Measurements from ENCODE around the gene CDHR3. TPM values are rescaled to one million over a fixed set of nuclear protein-coding genes. Genes with fewer than 3 reads are reported as not detected.

The CDHR3 gene
- total RNA-seq, 1 donor from 2014 or later, result 5.4 TPM

DNA sequence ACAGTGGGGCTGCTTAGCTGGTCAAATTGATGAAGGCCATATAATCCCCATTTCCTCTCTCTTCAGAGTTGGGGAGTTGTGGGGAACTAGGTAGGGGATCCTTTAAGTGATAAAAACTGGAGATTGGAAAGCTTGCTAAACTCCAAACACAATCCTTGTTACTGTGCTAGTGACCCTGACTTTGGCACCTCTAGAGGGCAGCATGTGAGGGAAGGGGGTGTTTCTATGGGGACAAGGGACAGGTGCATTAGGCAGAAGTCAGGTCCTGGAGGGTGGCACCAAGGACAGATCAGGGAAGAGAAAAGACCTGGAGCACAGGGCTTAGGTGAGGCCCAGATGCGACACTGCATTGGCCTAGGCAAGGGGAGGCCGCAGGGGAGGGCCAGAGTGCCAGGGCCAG is 66.9 kb downstream of the CDHR3 start:
- Mint-ChIP-seq H3K9me3 (no peaks in the 10 kb centered on the region), H3K4me3 (no peak overlapping the region), H3K27me3 (ENCODE audit: low read depth) (no peaks in the 10 kb centered on the region), H3K27ac (ENCODE audit: unreplicated experiment) (no peak overlapping the region), H3K36me3 (ENCODE audit: low read depth) (no peaks in the 10 kb centered on the region), H3K4me1 (peaks cover 19% of the 10 kb centered on the region)
- TF ChIP-seq CTCF (conservative IDR thresholded peaks at IDR 0.05), result no peak
- DNase-seq (ENCODE audit: low read depth, low spot score), result no peak

GRCh38 chr7:106031300-106032035 is 68.4 kb downstream of the CDHR3 start:
- Mint-ChIP-seq H3K4me1 (peaks cover 19% of the 10 kb centered on the region), H3K36me3 (ENCODE audit: low read depth) (no peaks in the 10 kb centered on the region)

DNA sequence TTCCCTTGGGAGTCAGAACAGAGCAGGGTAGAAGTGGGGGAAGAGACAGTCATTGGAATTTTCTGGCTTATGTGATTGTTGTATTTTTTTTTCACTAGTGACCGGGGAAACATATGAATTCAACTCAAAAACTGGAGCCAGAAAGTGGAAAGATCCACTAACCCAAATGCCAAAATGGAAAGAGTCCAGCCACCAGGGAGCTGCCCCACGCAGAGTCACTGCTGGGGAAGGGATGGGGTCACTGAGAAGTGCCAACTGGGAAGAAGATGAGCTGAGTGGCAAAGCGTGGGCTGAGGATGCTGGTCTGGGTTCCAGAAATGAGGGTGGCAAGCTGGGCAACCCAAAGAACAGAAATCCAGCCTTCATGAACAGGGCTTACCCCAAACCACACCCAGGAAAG is 69.2 kb downstream of the CDHR3 start:
- Mint-ChIP-seq H3K27me3 (ENCODE audit: low read depth) (no peaks in the 10 kb centered on the region), H3K4me3 (no peak overlapping the region), H3K36me3 (ENCODE audit: low read depth) (no peaks in the 10 kb centered on the region), H3K27ac (ENCODE audit: unreplicated experiment) (no peak overlapping the region), H3K9me3 (no peaks in the 10 kb centered on the region), H3K4me1 (peaks cover 19% of the 10 kb centered on the region)
- TF ChIP-seq CTCF (conservative IDR thresholded peaks at IDR 0.05), result no peak
- no peak for DNase-seq (ENCODE audit: low read depth, low spot score)

More at GRCh38 chr7:106031300-106032035, 68.4 kb downstream of the CDHR3 start:
- Mint-ChIP-seq H3K27ac (ENCODE audit: unreplicated experiment) (no peak overlapping the region), H3K27me3 (ENCODE audit: low read depth) (no peaks in the 10 kb centered on the region), H3K9me3 (no peaks in the 10 kb centered on the region), H3K4me3 (no peak overlapping the region)
- DNase-seq (ENCODE audit: low read depth, low spot score), result no peak
- no peak for TF ChIP-seq CTCF (conservative IDR thresholded peaks at IDR 0.05)

DNA sequence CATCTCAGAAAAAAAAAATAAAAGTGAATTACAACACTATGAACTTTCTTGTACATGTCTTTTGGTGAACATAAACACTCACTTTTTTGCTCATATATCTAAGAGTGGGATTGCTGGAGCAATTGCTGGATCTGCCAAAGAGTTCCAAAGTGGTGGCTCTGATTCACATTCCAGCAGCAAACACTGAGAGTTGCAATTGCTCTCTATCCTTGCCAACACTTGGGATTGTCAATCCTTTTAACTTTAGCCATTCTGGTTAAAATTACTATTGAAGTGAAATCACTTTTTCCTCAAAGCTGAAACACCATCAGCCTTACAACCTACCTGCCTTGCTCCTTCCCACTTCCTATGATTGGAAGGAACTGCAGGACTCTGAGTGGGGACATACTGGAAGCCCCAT is 70.7 kb downstream of the CDHR3 start:
- no peak overlapping the region for H3K27ac Mint-ChIP-seq (ENCODE audit: unreplicated experiment)
- peaks cover 19% of the 10 kb centered on the region for H3K4me1 Mint-ChIP-seq
- no peaks in the 10 kb centered on the region for H3K9me3 Mint-ChIP-seq
- no peak overlapping the region for H3K4me3 Mint-ChIP-seq
- TF ChIP-seq CTCF (conservative IDR thresholded peaks at IDR 0.05), result no peak
- DNase-seq (ENCODE audit: low read depth, low spot score), result no peak
- no peaks in the 10 kb centered on the region for H3K36me3 Mint-ChIP-seq (ENCODE audit: low read depth)
- H3K27me3 Mint-ChIP-seq (ENCODE audit: low read depth), result no peaks in the 10 kb centered on the region

GRCh38 chr7:106034383-106034782 is 71.3 kb downstream of the CDHR3 start:
- no peak for DNase-seq (ENCODE audit: low read depth, low spot score)
- no peaks in the 10 kb centered on the region for H3K9me3 Mint-ChIP-seq
- no peaks in the 10 kb centered on the region for H3K36me3 Mint-ChIP-seq (ENCODE audit: low read depth)
- H3K4me1 Mint-ChIP-seq, result peaks cover 19% of the 10 kb centered on the region
- H3K4me3 Mint-ChIP-seq, result no peak overlapping the region
- no peak for TF ChIP-seq CTCF (conservative IDR thresholded peaks at IDR 0.05)
- no peak overlapping the region for H3K27ac Mint-ChIP-seq (ENCODE audit: unreplicated experiment)
- H3K27me3 Mint-ChIP-seq (ENCODE audit: low read depth), result no peaks in the 10 kb centered on the region

All from neural crest cell (in vitro differentiated cells).